GM19463 (cell line): Measurements from ENCODE around the gene CRYBG2.

ENCODE experiments used
- ATAC-seq: cut with Tn5 transposase; IDR thresholded peaks from one replicate; pipeline ENCODE4 v1.9.1; 2021; ENCODE audit warnings: mild to moderate bottlenecking, moderate library complexity; ENCODE audit not compliant: unreplicated experiment

CRYBG2 gene

DNA sequence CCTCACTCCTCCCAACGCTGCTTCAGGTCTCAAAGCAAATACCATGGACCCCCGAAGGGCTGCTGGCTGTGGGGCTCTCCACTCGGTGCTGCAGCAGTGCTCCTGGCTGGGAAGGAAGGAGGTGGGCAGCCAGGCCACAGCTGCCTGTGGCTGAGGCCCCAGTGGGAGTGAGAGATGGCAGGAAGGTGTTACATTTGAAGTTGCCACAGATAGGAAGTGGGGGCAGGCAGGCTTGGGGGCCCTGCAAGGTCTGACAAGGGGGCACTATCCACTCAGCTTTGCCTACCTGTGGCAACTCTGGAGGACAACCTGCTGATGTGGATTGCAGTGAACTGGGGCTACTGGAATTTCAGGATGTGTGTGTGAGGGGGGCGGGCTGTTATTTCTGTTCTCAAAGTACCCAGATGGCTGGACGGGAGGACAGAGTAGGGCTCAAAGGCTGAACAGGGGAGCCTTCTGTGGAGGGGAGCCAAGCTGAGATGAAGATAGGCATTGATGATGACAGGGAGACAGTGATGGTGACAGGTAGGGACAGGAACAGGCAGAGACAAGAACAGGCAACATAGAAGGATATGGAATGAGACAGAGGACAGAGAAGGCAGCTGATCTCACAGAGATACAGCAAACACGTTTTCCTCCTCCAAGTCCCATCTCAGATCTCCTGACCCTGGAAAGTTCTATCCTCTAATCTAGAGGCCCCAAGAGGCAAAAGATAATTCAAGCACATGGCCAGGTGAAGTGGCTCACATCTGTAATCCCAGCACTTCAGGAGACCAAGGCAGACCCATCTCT lies 16.9 kb upstream of the CRYBG2 start:
- no peak for ATAC-seq

DNA sequence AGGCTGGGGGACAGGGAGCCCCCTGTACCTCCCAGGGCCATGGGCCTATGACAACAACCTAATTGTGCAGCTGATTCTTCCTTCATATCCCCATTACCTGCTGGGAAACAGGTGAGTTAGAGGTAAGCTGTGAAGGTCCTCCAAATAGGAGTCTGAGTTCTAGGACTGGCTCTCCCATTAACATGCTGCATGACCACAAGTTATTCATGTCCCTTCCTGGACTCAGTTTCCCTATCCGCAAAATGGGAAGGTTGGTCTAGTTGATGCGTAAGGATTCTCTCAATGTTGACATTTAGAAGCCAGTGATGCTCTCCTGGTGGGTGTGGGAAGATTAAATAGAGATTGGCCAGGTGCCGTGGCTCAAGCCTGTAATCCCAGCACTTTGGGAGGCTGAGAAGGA lies 14.6 kb upstream of the CRYBG2 start:
- no peak for ATAC-seq

DNA sequence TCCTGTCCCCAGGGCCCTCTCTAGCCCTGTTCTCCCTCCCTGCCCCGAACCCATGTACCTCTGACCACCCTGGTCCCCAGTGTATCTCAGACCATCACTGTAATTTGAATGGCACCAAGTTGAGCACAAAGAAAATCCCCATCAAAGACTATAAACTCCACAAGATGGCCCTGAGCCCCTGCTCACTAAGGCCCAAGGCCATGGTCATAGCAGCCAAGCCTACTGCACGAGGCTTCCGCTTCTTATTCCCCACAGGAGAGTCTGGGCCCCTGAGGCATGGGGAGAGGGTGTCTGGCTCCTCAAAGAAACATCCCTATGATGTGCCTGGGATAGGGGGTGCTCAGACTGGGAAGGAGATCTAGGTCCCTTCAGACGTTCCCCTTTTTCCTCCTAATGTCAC lies 14.1 kb upstream of the CRYBG2 start:
- ATAC-seq, result no peak

GRCh38 chr1:26367441-26367840 lies 13.5 kb upstream of the CRYBG2 start:
- ATAC-seq, result no peak

GRCh38 chr1:26364956-26365355 lies 11.0 kb upstream of the CRYBG2 start:
- no peak for ATAC-seq

DNA sequence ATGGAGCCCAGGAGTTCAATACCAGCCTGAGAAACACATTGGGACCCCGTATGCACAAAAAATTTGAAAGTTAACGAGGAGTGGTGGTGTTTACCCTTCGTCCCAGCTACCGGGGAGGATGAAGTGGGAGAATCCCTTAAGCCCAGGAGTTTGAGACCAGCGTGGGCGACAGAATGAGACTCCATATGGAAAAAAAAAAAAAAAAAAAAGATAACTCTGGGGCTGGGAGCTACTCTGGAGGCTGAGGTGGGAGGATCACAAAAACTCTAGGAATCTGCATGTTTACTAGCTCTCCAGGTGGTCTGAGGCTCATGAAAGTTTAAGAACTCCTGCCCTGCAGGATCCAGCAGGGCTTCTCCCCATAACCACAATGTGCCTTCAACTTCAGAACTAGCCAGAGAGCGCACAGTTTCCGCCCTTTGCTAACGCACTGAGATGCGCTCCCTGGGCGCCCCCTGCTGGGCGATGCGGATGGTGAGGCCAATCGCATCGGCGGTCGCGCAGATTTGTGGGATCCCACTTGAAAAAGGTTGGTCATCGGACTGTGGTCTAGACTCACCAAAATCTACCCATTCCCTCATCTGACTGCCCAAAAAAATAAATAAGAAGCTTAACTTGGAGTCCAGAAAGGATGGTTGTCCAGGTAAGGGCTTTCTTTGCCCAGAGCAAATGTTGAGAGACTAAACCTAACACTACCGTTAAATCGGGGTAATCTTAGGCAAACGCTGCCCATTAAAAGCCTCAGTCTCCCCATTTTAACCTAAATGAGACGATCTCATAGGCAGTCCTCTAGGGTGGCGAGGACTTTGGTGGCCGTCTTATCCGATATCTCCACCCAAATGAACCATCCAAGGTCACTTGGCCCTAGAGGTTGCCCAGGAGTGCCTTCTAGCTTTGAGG lies 9.9 kb upstream of the CRYBG2 start:
- no peak for ATAC-seq

DNA sequence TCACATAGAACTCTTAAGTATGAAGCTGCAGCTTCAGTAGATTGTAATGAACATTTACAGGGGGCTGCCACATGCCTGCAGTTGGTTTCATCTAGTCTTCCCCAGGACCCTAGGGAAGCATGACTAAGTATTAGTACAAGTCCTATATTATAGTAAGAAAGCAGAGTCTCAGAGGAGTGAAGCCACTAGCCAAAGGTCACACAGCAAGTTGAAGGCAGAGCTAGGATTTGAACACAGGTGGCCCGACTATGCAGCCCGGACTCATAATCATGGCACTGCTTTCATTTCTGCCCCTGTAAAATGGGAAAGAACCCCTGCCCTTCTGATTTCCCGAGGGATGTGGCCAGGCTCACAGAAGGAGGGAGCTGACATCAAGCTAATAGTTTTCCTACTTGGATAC lies 8.4 kb upstream of the CRYBG2 start:
- ATAC-seq, result no peak

- ATAC-seq, result no peak
These were observed 7.7 kb upstream of the CRYBG2 start for GRCh38 chr1:26361605-26362122.

DNA sequence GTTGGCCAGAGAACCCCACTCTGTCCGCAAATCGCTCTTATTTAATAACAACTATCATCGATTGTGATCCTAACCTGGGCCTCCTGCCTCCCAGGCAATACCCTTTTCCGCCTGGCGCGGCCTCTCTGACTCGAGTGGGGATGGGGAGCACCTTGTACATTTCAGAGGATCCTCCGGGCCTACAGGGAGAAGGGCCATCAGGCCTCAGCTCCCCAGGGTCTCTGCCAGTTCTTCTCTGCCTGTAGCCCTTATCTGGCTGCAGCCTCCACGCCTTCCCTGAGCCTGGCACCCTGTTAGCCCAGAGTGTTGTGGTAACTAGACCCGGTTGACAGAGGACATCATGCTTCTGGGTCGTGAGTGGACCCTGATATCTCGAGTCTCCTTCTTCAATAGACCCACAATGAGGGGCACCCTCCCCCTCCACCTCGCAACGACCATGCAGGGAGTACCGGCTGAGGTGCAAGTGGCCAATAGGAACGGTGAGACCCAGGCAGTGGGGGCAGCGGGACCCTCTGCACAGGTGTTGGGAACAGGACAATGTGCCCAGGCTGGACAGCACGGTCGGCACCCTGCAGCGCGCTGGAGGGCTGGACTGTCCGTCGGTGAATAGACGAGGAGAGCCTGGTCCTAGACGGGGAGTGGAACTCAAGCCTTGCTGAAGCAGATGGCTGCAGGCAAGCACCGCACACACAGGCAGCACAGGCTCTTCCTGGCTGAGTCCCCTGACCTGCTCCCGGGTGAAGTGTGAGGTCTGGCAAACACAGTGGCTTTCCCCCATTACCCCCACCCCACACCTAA lies 7.1 kb upstream of the CRYBG2 start:
- ATAC-seq, result no peak

DNA sequence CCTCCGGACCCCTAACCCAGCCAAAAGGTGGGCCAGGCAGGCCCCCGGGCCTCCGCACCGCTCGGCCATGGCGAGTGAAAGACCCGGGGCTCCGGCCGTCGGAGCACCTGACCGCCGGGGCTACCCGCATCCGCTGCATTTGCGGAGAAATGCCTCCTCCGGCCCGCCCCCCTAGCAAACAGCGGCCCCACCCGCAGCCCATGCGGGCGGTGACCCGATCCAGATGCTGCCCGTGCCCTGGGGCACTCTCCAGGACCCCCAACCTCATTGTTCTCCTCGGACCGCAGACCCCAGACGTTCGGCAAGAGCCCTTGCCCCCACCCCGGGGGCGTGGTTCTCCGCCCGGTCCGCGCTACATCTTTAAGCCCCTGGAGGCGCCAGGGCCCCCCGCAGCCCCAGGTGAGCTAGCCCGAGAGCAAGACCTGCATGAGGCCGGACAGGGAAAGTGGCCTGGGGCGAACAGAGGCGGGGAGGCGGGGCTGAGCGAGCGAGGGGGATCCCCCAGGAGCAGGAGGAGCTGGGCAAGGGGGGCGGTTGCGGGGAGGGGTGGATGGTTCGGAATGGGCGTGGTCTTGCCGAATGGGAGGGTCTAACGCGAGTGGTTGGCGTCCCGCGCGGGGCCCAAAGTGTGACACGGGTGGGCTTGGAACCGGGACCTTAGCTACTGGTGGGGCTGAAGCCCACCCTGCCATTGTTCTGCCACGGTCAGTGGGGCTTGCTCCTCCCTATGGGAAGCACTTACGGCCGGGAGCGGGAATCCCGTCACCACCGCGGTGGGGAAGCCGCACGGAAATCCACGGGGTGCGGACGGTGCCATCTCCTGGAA lies 6.3 kb upstream of the CRYBG2 start:
- ATAC-seq, result no peak

DNA sequence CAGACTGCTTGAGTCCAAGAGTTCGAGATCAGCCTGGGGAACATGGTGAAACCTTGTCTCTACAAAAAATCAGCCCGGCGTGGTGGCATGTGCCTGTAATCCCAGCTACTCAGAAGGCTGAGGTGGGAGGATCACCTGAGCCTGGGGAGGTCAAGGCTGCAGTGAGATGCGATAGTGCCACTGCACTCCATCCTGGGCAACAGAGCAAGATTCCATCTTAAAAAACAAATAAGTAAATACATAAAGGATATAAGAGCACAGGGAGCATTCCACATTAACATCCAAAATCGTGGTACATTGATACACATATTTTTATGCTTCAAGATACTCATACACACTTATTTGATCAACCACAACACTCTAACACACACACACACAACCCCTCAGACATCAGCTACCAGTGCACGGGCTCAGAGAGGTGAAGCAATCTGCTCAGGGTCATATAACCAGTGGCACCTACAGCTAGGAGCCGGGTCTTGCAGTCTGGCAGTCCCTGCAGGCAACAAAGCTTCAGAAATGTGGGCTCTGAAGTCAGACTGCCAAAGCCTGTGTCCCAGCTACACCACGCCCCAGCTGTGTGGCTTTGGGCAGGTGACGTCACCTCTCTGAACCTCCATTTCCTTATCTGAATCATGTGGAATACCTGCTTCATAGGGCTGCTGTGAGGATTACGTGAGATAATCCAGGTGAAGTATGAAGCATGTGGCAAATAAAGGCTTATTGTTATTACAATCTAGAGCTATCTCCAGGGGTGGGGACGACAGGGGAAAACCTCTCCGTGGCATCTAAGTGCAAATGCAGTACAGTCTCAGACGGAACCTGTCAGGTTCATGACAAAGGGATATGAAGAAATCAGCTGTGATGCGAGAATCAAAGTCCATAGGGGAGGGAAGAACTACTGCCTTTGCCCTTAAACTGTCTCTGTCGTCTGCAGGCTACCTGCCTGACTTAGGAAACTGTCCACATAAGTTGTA lies 4.8 kb upstream of the CRYBG2 start:
- ATAC-seq, result no peak

DNA sequence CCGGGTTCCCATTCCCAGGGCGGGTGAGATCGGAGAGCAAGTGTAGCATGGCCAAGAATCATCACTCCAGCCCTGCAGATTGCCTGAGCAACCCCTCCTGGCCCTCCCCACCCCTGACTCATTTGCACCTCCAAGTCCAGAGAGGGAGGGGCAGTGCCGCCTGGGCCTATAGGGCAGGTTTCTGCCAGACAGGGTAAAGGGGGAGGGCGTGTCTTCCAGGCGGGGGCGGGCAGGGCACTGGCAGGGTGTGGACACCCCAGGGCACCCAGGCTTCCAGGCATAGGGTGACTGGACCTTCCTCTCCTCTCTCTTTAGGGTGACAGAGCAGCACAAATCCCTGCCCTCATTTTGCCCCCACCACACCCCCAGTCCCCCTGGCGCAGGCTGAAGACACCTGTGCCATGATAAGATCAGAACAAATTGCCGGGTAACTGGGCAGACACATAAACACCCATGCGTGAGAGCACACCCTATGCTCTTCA lies 3.2 kb upstream of the CRYBG2 start:
- no peak for ATAC-seq

GRCh38 chr1:26356106-26356505 lies 2.2 kb upstream of the CRYBG2 start:
- ATAC-seq, result no peak

- no peak for ATAC-seq
These were observed 1.0 kb upstream of the CRYBG2 start for GRCh38 chr1:26354972-26355371.

DNA sequence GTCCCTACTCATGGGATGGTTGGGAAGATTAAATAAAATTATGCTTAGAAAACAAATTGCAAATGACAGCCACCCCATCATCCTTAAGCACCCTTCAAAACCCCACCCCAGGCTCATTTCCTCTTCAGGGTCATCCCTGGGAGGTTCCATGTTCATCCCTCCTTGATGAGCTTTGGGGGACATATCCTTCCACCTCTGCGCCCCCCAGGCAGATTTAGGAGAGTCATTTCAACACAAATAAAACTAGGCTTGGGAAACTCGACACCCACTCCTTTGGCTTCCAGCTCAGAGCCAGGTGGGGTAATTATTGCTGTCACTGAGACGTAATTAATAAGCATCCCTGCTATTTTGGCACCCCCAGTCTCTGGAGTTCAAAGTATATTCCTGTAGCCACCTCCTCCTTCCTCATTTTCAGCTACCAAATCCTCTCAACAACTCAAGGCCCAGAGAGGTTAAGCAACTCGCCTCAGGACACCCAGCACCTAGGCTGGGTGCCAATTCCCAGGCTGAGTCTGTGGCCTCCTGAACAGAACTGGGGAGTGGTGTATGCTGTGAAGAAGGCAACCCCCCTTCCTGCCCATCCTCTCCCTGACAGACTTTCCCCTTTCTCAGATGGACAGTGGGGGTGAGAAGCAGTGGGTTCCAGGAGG lies 595 bp downstream of the CRYBG2 start:
- no peak for ATAC-seq

DNA sequence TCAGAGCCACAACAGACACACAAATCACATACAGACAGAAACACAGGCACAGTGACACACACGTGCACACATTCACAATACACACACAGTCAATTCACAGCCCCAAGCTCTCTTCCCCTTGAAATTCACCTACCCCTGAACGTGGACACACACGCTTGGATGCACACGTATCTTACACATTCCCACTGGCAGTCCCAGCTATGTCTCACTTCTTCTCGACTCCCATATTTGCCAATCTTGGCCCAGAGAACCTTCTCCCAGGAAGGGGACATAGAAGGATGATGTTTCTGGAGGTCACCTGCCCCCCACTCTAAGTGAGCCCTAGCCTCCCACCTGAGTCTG lies 1.6 kb downstream of the CRYBG2 start:
- ATAC-seq, result no peak

- no peak for ATAC-seq
These were observed 2.2 kb downstream of the CRYBG2 start for GRCh38 chr1:26351590-26352337.
